ENCODE measurements around the gene RIMBP2.

- TF ChIP-seq ZBTB40 (IDR thresholded peaks at IDR 0.05) (no peak), ZBTB40 (CRISPR knock-in tag; IDR thresholded peaks at IDR 0.05) (no peak), LARP7 (IDR thresholded peaks at IDR 0.05) (no peak), CREB1 (IDR thresholded peaks at IDR 0.05) (no peak), CREB1 (CRISPR knock-in tag; IDR thresholded peaks at IDR 0.05) (no peak), PKNOX1 (IDR thresholded peaks at IDR 0.05) (no peak), ETS1 (conservative IDR thresholded peaks at IDR 0.05; ENCODE audit: control insufficient read depth, low read depth, low read length) (no peak)
Measured at GRCh38 chr12:130674676-130675075, 41.4 kb downstream of the RIMBP2 start.

Data from K562 (cell line).